Thyroid gland (tissue), 4 donors: ENCODE measurements around the gene PRCP.

Source experiments
- CTCF ChIP-seq, 6 experiments: fragments of 200-600 bp in 3 of 6; fragments of 450-650 bp in 3 of 6; sonication (generic) in 3 of 6; IDR thresholded peaks; one replicate each; pipeline ENCODE4 v1.5.1; 2016 to 2019; ENCODE audit warnings: antibody characterized with exemption in 6 of 6, mild to moderate bottlenecking in 2 of 6, inconsistent platforms in 1 of 6, moderate library complexity in 1 of 6
- POLR2A ChIP-seq, 2 donors: fragments of 450-650 bp; IDR thresholded peaks; one replicate each; pipeline ENCODE4 v1.6.1; 2017; ENCODE audit warnings: antibody characterized with exemption in 2 of 2, mild to moderate bottlenecking in 2 of 2, moderate library complexity in 1 of 2

- TF ChIP-seq CTCF (IDR thresholded peaks at IDR 0.05) (peak in 2 of 6 experiments; percentile 11 to 13), POLR2A (IDR thresholded peaks at IDR 0.05) (no peak)
These were observed 124.4 kb downstream of the PRCP start for GRCh38 chr11:82775736-82776346.
